ENCODE results near the gene MBP.
"Not testable (repeated sequence)": the region's sequence is repeated elsewhere in the genome, so short reads cannot be mapped to it uniquely, and the experiment has no call there.

Gene MBP

DNA sequence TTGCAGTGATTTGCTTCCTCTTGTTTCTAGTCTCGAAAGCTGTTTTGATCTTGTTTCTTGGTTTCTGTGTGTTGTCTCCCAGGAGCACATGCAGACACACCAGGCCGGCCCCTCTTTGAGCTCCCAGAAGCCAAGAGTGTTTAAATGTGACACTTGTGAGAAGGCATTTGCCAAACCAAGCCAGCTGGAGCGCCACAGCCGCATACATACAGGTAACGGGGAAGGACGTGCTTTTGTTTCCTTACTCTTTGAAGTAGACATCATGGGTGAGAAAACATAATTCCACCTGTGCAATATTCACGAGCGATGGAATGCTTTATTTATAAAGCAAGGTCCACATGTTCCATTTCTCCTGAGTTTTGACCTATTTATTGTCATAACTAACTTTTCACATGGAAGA is 173.0 kb downstream of the MBP start:
- DNase-seq = no peak

- peak in 1 of 2 experiments; percentile 34 for DNase-seq
Measured at GRCh38 chr18:76958692-76959341, 173.8 kb downstream of the MBP start.

- no peak for DNase-seq
Measured at GRCh38 chr18:76957384-76958355, 174.9 kb downstream of the MBP start.

- DNase-seq = no peak
Measured at GRCh38 chr18:76956648-76957047, 175.9 kb downstream of the MBP start.

DNA sequence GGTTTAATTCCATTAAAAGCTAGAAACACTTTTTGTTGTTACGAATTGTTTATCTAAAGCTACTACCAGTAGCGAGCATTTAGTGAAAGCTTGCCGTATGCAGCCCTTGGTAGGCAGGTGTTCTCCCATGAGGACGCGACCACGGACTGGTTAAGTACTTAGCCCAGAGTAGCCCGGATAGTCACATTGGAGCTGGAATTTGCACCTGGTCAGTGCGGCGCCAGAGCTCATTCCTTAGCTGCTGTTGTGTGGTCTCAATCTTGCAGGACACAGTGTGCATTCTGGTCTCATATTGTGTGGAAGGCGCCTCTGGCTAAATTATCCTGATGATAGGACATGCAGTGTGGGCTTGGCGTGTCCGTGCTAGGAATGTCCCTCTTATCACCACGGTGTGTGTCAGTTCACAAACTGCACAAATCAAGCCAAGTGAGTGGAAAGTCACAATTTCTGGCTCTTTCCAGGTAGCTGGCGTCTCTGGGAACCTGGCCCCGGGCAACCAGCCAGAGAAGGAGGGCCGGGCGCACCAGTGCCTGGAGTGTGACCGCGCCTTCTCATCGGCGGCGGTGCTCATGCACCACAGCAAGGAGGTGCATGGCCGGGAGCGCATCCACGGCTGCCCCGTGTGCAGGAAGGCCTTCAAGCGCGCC is 176.9 kb downstream of the MBP start:
- peak; percentile 53 for DNase-seq

DNA sequence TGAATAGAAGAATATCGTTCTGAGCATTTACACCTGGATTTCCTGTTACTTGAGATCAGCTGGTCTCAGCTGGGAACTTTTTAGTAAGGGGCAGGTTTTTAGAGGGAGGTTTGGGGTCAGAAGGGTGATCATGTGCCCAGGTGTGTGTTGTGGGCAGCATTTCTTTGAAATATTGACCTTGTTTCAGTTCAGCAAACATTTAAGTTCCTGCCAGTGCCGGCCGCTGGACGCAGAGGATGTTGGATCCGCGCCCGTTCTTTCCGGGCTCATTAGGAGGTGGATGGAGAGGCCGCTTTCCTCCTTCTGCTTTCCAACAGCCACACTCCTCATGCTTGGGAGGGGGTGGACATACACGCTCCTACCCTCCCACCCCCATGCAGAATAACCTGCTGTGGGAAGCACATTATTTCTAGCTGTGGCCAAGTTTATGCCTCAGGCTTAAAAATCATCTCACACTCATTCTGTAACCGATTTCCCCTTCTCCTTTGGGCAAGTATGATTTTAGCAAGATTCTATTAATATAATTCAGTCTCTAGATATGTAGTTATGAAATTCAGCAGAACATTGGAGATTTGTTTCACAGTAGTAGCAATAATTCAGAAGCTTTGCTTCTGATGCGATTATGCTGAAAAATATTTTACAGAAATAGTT is 178.9 kb downstream of the MBP start:
- peak in 1 of 2 experiments; percentile 15 for DNase-seq

DNA sequence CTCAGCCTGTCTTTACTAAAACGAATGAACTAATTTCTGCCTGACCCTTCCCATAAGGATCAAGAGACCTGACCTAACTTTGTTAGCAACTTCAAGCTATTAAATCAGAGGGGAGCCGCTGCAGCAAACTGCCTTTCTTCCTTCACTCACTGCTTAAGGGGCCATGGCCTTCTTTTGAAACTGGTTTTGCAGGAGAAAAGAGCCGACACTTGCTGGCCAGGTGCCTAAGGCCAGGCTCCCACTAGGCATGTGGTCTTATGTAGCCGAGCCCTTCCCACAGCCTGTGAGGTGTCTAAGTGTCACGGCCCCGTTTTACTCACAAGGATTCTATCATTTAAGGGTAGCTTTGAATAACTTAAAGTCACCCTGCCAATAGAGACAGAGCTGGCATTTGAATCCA is 179.4 kb downstream of the MBP start:
- no peak for DNase-seq

- DNase-seq = no peak
Measured at GRCh38 chr18:76952747-76953146, 179.8 kb downstream of the MBP start.

DNA sequence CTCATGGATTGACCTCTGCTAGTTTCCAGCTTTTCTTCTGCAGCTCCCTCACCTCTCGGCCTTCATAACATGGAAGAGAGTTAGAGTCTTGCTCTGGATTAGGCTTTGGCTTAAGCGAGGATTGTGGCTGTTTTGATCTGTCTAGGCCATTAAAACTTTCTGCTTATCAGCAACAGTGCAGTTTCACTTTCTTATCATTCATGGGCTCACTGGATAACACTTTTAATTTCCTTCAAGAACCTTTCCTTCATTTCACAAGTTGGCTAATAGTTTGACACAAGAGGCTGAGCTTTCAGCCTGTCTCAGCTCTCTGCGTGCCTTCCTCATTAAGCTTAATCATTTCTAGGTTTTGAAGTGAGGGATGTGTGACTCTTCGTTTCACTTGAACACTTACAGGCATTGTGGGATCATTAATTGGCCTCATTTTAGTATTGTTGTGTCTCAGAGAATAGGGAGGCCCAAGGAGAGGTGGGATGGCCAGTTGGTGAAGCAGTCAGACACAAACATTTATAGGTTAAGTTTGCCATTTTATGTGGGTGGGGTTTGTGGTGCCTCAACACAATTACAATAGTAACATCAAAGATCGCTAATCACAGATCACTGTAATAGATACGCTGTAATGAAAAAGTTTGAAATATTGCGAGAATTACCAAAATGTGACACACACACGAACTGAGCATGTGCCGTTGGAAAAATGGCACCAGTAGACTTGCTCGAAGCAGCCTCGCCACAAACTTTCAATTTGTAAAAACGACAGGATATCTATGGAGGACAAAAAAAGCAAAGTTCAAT is 180.9 kb downstream of the MBP start:
- DNase-seq = no peak

- no peak for DNase-seq
Measured at GRCh38 chr18:76948345-76948744, 184.2 kb downstream of the MBP start.

DNA sequence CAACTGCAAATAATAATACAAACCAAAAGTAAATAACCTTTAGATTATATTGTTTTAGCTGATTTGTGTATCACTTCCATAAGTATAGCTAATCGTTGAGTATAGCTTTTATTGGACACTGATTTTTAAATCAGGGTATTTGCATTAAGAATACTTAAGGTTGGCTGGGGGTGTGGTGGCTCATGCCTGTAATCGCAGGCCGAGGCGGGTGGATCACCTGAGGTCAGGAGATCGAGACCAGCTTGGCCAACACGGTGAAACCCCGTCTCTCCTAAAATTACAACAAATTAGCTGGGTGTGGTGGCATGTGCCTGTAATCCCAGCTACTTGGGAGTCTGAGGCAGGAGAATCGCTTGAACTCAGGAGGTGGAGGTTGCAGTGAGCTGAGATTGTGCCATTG is 188.2 kb downstream of the MBP start:
- not testable (repeated sequence) for DNase-seq

GRCh38 chr18:76943542-76944339 is 188.8 kb downstream of the MBP start:
- DNase-seq = no peak

DNA sequence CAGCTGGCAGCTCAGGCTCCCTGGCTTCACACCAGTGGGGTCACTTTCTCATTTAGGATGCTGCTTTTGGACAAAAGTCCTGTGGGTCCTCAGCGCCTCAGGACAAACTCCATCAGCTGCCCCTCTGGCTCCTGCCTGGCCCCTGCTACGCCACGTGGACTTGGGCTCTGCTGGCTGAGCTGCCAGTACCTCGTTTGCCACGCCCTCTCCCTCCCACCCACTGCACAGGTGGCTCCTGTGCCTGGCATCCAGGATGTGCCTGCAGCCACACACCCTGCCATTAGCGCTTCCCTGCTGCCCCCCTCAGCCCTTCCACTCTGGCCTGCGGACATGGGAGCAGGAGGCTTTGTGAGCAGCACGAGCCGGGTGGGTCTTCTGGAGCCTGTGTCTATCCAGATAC is 191.3 kb downstream of the MBP start:
- DNase-seq = no peak

GRCh38 chr18:76938619-76939018 is 194.0 kb downstream of the MBP start:
- DNase-seq = no peak

DNA sequence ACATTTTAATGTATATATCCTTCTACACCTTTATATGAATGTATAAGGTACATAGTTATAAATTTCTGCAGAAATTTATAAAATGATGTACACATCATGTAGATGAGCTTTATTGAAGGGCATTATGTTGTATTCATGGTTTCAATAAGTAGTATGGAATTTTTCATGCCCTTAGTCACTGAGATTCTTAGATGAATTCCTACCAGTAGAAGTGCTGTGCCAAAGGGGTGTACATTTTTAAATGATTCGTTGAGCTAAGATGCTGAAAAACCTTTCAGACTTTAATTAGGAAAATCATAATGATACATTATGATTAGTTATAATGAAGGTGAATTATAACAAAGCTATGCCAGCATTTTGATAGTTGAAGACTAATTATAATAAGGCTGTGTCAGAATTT is 195.0 kb downstream of the MBP start:
- DNase-seq = no peak

DNA sequence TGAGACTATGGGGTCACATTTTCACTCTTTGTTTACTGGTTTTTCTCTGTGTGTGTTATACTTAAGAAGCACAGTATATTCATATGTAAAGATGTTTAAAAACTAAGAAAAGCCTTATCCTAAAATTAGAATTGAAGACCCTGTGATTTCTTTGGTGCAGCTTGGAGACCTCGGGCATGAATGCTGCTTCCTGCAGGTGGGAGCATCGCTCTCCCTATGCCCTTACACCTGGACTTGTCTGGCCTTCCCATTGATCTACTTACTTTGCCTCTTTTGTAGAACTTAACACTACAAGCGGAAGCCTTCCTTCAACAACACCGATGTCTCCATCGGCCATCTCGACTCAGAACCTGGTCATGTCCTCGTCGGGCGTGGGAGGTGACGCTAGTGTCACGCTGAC is 195.7 kb downstream of the MBP start:
- DNase-seq = no peak

- DNase-seq = no peak
Measured at GRCh38 chr18:76935722-76936337, 196.8 kb downstream of the MBP start.

GRCh38 chr18:76932026-76932819 is 200.4 kb downstream of the MBP start:
- no peak for DNase-seq

DNA sequence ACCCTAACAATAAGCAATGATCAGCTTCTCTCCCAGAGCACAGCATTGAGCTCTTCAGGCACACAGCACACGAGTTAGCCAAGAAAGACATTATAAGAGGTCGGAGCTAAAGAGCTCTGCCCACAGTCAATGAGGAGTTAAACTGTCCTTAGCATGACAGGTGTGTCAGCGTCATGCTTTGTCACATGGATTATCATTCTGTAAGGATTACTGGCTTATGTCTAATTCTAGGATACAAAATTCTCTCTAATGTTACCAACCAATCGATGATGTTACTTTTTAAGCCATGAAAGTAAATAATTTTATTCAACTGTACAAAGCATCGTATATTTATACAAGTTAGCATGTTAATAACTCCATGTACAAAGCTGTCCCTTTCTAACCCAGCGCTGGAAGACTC is 201.4 kb downstream of the MBP start:
- DNase-seq = no peak
